NCI-H2196 treated with DMSO at 0.1 percent for 48 hours (cell line): ENCODE results near the gene NECTIN4.
"Not testable (repeated sequence)": the region's sequence is repeated elsewhere in the genome, so short reads cannot be mapped to it uniquely, and the experiment has no call there.

Experiments used
- DNase-seq: peaks from one replicate; lab custom pipeline; 2025; ENCODE audit not compliant: unreplicated experiment; lab: John Stamatoyannopoulos, UW

The NECTIN4 gene

DNA sequence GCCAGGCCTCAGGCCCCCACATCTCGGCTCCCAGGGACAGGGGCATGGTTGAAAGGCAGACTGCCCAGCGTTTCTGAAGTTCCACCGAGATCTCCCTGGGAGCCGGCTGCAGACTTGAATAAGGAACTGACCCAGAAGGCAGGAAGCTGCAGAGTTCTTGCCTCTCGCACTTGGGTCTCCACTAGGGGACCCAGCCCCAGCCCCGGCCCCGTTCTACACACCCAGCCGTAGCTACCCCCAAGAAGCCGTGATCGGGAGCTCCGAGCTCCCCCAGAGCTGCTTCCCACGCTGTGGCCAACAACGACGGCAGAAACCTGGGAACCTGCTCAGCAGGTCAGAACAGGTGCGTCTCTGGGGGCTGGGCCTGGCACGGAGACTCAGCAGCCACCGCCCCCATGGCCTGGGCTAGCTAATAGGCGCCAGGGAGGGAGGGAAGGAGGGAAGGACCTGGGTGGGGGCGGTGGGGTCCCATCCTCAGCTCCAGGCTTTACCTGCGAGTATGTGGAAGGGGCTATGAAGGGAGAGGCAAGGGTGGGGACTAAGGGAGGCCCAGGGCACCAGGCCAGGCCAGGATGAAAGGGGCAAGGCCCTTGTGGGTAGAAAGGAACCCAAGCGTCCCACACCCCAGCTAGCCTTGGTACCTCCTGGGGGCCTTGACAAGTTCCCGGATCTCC, at the start of gene NECTIN4:
TSS of gene NECTIN4 (minus strand) at position 308 of the 674 bp plus-strand sequence. CDS start at position 46, 262 bp downstream.
- no peak for DNase-seq

DNA sequence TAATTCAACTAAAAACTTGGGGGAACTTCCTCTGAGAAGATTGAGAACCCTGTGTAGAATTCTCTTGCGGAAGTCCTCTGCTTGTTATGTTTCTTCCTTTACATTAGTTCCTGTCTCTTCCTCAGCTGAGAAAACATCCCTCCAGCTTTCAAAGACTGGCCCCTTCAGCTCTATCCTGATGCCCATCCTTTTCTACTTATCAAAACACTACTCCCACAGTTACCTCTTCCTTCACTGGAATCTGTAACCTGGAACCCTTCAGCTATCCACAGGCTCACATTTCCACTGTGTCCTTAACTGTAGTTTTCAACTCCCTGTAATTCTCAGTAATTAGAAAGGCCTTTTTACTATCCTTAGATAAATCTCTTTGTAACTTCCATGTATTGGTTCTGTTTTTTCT, 49.1 kb upstream of the NECTIN4 start:
- no peak for DNase-seq

DNA sequence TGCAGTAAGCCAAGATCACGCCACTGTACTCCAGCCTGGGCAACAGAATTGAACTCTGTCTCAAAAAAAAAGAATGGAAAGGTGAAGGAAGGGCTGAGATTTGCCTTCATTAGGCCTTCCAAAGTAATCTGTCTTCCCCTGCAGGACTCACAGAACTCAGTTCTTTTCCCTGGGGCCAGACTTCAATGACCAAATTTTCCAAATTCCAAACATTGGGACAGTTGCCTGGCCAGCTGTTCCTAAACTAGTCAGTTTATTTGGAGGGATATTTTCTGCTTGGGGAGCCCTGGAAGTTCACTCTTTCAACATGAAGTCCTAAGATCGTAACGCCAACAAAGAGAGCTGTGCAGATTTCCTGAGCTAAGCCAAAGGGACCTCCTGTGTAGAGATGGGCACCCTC, 48.5 kb upstream of the NECTIN4 start:
- DNase-seq = no peak

DNA sequence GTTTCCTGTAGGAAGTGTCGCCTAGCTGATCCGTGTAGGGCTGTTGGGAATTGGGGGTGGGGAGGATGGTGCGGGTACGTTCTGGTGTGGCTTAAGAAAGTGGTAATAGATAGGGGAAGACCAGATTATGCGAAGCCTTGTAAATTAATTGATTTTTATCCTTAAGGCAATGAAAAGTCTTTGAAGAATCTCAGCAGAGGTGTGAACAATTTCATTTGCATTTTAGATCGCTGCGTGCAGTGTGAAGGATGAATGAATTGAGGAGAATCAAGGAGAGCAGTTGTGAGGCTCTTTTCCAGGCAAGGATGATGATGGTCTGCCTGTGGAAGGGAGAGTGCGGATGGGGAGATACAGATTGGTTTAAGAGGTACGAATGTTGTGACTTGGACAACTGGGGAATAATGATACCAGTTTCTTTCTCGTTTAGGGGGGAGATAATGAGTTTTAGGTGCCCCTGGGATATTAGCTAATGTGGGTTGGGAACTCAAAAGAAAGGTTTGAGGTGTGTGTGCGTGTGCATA, 43.9 kb upstream of the NECTIN4 start:
- no peak for DNase-seq

DNA sequence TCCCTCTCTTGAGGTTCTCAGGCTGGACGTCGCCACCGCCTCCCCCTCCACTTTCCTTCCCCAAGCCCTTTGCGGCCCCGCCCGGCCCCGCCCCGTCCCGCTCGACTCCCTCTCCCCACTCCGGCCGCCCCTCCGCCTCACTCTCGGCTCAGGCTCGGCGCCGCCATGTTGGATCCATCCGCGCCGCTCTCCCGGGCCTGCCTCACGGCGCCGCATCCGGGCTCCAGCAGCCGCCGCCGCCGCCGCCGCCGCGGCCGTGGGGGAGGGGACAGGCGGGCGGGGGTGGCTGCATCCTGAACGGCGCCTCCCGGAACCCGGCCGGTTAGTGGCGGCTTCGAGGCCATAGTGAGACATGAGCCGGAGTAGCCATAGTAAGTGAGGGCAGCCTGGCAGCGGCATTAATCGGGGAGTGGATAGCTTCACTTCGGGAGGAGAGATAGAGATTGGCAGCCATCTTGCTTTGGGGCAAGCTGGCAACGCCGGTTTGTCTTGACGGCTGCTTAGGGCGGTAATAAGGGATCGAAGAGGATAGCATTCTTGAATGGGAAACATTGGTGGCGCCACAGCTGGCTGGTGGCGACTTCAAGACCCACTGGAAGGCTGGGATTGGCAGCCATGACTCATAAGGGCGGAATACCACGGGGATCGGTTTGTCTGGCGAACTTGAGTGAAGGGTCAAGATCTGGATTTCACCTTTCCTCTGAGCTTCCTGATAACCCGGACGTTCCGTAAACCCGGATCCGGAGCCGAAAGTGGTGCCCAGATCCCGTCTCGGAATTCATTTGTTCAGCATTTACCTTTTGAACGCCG, 43.3 kb upstream of the NECTIN4 start, which contains the start of gene DEDD:
TSS of gene DEDD (minus strand) at position 258 of the 810 bp plus-strand sequence. CDS start 8,205 bp downstream, outside the sequence.
- peak; percentile 93 for DNase-seq

DNA sequence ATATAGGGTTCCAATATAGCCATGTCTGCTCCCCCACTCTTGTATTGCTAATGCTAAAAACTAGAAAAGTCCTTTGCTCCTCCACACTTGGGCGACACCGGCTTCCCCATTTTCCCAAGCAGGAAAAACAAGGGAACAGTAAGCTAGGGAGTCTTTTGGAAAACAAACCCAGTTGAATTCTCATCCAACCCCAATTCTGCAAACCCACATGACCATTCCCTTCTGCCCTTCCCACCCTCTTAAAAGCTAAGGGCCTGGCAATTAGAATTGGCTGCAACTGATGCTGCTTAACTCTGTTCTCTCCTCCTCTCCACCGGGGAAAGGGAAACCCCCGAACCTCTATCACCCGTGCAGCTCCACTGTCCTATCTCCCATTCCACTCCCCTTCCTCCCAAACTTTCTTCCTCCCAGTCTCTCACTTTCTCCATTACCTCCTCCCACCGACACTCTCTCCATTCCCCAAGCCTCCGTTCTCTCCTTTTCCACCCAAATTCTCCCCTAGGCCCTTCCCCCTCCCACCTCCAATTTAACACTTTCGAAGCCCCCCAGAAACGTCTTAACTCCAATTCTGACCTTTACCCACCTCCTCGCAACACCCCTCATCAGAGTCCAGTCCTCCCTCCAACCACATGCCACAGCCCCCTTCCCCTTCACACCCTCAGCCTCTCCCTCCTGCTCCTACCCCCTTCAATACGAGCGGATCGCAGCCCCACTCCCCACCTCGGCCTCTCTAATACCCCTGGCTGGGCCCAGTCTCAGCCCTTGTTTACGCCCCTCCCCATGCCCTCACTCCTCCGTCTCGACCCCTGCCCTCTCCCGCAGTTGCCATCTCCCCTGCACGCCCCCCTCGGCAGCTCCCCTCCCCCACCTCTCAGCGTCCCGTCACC, 42.4 kb upstream of the NECTIN4 start:
- DNase-seq = no peak

DNA sequence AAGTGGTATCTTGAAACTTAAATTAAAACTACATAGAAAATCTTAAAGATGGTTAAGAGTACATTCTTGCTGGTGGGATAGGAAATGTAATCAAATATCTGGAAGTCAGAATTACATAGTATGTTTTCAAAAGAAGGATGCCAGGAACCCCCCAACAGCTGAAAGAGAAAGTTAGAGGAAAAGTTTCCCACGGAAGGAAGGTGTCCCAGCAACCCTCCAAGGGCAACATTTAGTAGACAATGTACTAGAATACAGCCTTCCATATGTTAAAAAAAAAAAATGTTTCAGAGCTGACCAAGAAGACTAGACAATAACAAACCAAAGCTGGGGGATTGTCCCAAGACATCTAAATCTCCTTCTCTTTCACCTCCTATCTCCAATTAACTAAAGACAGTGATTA, 40.9 kb upstream of the NECTIN4 start:
- DNase-seq = no peak

DNA sequence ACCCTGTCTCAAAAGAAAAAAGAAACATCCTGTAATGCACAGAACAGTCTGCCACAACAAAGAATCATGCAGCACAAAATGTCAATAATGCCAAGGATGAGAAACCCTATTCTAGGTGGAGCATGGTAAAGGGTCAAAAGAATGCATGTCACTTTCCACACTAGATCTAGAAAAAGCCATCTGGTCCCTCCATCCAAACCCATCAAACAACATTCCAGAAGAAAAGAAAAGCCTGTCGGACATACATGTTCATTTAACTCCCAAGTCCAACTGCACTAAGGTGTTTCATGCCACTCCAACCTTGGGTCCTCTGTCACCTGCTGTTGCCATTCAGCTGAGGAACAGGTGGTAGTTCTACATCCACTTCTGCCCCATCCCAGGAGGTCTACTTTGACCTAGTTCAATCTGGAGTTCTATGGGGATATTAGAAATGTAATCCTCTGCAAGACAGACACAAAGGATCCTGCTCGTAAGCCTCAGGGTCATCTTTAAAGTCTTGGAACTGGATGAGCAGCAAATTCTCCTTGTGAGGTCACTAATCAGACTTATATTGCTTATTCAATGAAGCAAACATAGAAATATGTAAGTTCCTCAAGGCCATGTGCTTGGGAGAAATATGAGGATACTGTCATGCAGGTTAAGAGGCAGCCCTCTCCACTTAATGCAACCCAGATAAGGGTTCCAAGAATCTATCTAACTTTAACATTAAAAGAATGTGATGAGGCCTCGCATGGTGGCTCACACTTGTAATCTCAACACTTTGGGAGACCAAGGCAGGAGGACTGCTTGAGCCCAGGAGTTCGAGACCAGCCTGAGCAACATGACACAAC, 39.4 kb upstream of the NECTIN4 start:
- no peak for DNase-seq

DNA sequence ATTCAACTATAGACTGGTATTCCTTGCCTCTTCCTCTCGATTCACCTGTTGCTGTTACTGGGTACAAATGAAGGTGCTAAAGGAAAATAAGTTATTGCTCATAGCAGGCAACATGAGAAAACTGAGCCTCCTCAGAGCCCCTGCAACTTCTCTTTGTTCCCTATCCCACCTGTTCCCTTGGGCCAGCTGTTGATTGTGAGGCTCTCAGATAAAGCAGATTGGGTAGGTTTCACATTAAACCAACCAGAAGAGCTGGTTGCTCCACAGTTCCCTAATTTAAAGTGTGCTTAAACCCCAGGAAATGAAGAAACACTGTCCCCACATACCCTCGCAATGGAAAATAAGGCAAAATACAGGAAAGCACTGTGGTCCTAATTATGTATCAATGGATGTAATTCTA, 38.3 kb upstream of the NECTIN4 start:
- DNase-seq = no peak

DNA sequence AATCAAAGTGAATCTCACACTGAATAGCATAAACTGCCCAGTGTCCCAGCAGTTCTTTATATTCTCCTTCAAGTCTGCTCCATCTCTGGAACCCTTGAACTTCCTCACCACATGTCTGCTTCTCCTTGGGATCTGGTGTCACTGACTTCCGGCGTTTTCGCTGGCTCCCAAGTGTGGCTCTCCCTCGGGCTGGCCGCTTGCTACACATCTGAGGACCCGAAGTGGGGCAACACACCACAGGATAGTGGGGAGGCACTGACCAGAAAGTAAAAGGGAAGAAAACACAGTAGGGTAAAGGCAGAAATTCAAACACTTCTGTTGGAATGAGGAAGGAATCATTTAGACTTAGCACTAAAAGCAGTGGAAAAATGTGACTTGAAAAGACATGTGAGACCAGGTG, 33.6 kb upstream of the NECTIN4 start:
- no peak for DNase-seq

DNA sequence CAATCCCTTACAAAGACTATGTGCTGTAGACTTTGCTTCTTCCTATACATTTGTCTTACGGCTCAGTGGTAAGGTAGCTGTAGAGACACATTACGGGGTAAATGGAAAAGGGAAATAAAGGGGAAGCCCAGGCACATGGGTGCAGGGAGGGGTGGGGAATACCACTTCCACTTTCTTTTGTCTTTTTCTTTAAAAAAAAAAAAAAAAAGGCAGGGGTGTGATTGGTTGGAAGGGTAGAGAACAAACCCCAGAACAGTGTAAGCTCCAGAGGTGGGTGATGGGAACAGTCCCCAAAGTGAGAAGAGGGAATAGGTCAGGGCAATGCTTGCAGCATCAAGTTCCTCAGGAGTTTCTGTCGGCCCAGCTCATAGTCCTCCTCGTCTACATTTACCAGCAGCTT, 32.5 kb upstream of the NECTIN4 start:
- DNase-seq = no peak

DNA sequence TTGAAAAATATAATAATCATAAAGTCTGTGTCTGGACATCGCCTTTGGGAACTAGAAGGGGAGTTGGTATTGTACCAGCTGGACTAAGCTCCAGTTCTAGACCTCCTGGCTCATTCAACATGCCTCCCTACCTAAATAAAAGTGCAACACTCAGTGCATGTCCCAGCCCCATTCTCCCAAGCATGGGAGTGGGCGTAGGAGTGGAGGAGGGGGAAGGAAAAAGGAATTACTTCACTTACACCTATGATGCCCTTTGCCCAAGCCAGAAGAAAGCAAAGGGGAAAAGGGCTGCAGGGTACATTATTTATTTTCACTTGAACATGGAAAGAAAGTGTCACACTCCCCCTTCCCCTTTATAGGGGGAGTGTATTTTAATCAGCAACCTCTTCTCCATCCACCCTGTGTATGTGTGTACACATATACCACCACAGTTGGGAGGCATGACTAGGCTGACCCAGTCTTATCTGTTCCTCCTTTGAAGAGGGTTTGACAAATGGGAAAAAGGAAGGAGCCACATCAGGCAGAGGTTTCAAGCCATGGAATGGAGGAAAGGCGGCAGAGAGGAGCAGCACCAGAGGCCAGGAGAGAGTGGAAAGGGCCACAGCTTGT, 31.8 kb upstream of the NECTIN4 start:
- no peak for DNase-seq

DNA sequence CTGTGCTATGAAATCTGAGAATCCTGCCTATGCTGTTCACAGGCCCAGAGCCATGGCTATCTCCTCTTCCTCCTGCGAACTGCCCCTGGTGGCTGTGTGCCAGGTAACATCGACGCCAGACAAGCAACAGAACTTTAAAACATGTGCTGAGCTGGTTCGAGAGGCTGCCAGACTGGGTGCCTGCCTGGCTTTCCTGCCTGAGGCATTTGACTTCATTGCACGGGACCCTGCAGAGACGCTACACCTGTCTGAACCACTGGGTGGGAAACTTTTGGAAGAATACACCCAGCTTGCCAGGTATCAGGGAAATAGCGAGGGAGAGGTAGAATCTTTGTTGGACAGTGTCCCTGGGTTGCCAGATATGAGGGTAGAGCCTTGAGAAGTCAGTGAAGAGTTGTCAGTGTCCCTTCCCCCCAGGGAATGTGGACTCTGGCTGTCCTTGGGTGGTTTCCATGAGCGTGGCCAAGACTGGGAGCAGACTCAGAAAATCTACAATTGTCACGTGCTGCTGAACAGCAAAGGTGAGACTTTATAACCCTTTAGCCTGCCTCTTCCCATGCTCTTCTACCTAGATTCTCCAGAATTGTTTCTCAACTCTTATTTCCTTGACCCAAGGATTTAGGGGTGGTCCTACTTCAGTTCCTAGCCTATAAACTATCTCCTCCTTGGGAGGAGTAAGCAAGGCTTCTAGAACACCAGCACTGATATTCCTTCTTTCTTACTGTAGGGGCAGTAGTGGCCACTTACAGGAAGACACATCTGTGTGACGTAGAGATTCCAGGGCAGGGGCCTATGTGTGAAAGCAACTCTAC, 29.9 kb upstream of the NECTIN4 start:
- DNase-seq = no peak

DNA sequence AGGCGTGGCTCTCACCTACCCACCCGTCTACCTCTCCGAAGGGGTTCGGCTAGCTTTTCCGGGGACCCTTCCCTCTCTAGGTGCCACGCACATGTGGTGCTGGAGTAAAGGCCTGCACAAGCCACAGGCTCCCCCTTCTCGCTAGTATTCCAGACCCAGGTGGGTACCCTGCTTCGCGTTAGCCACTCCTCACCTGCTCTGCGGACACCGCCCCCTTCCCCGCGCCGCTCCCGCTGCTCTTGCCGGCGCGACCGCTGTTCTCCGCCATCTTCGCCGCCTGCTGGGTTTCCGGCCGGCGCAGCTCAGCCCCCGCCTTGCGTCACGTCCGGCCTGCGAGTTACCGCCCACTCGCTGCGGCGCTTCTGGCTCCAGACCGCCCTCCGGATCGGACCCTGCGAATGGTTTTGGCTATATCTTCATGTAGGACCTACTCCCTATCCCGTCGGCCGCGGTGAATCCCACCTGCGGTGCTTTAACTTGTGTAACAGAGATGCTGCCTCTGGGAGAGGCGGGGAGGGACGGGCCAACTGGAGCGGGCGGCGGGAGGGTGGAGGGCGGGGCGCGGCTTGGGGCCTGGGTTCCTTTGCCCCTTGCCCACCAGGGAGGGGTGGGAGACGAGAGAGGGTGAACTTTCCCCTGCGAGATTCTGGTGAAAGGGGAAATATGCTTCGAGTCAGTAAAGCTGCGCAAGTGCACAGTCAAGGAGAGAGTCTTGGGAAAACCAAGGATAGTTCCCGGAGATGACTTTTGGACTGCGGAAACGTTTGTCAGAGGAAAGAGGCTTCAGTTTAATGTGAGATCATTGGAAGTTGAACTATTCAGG, 28.6 kb upstream of the NECTIN4 start, which contains the start of the genes NIT1 and PFDN2:
TSS of gene NIT1 (plus strand) at position 347 of the 823 bp plus-strand sequence. CDS start at position 419, 72 bp downstream.
TSS of gene PFDN2 (minus strand) at position 279 of the 823 bp plus-strand sequence. CDS start at position 268, 11 bp downstream.
- peak; percentile 73 for DNase-seq

DNA sequence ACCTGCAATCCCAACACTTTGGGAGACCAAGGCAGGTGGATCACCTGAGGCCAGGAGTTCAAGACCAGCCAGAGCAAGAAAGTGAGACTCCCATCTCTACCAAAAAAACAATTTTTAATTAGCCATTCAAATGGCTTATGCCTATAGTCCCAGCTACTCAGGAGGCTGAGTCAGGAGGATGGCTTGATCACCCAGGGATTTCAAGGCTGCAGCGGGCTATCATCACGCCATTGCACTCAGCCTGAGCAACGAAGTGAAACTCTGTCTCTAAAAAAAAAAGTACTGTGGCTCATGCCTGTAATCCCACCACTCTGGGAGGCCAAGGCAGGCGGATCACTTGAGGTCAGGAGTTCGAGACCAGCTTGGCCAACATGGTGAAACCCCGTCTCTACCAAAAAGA, 26.6 kb upstream of the NECTIN4 start:
- not testable (repeated sequence) for DNase-seq

DNA sequence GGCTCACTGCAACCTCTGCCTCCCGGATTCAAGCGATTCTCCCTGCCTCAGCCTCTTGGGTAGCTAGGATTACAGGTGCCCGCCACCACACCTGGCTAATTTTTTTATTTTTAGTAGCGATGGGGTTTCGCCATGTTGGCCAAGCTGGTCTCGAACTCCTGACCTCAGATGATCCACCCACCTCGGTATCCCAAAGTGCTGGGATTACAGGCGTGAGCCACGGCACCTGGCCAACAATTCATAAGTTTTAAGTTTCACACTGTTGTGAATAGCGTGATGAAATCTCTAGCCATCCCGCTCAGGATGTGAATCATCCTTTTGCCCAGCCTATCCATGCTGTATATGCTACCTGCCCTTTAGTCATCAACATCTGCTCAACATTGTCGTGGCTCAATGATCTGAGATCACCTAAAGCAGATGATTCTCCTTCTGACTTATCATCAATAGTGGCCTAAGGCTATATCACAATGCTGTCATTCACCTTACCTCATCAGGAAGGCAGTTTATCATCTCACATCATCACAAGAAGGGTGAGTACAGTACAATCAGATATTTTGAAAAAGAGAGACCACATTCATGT, 25.9 kb upstream of the NECTIN4 start:
- no peak for DNase-seq

DNA sequence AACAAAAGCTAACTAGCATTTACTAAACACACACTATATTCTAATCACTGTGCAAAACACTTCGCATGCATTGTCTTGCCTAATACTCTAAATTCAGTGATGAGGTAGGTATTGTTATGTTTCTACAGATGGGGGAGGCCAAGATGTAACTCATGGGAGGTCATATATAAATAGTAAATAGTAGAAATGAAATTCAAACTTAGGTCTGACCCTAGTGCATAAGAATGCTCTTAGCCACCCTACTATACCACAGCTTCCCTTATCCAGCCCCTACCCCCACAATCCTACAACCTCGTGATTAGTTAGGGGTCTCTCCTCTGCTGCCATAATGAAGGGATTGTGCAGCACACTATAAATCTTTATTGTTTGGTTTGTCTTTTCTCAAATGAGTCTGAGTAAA, 25.2 kb upstream of the NECTIN4 start:
- DNase-seq = no peak

DNA sequence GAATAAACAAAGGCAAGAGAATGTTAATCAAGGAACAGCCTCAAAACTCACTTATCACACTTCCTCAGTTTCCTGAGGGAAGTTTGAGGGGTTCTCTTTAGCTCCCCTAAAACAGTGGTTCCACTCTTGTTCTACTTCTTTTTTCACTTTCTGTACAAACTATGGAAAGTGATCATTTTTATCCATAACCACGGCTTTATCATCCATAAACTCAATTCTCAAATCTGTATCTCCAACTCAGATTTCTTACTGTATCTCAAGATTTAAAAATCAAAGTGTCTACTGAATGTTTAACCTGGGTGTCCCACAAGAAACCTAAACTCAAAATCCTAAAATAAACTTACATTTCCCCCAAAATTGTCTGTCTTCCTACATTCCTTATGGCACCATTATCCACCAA, 24.6 kb upstream of the NECTIN4 start:
- DNase-seq = no peak
